Right ventricle myocardium superior (tissue), 1 donor: ENCODE data around the gene BANF2. TPM values are rescaled to one million over a fixed set of nuclear protein-coding genes. Genes with fewer than 3 reads are reported as not detected.
"Not testable (repeated sequence)": the region's sequence is repeated elsewhere in the genome, so short reads cannot be mapped to it uniquely, and the experiment has no call there.

Experiments
- ATAC-seq: fragments of 200-7000 bp; cut with Tn5 transposase; one replicate; pipeline ENCODE4 v1.9.1; 2020; ENCODE audit warnings: mild to moderate bottlenecking; ENCODE audit not compliant: poor library complexity
- DNase-seq: peaks from one replicate; pipeline ENCODE4 v3.0.0-alpha.2; 2020
- intact Hi-C: fragments of 100-400 bp; cut with DNase I; formaldehyde crosslinking; loops from one replicate; pipeline ENCODE4 v1.11.2; 2022
- long read RNA-seq: library from polyadenylated mRNA; unstranded; transcript quantifications from one replicate; pipeline ENCODE4 v2.0.0, GENCODE V29; 2021
- total RNA-seq: library from RNA; stranded (reverse); fragmentation: NEBNext Ultra II Directional; extraction: Animal tissue kit (Norgen Biotek cat#: 25700); gene quantifications from one replicate; pipeline ENCODE4 v1.2.1, GENCODE V29; 2021
- donor health status: DM: no; HTN: yes; CAD: no; lungs with severe emphysema.

Gene BANF2
- total RNA-seq = not detected
- long read RNA-seq = 0 reads

DNA sequence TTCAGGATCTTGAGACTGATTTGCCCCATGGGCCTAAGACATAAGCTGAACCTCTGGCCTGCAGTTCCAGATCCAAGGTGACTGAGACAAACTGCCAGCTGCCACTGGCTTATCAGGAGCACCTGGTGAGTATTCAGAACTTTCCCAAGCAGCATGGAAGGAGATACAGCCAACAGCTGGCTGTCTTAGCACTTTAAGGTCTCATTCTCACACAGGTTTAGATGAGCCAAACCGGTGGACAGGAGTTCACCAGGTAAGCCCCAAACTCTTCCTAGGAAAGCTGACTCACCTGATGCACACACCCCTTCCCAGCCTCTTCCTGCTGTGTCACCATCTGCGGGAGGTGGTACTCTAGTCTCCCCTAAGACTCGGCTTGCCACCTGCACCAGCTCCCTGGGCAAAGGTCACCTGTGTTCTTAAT, at the start of gene BANF2:
Gene BANF2, plus strand, starts transcription at position 36 of the 421 bp plus-strand sequence. CDS start 25,060 bp downstream, outside the sequence.
- intact Hi-C loops = no loop called here

DNA sequence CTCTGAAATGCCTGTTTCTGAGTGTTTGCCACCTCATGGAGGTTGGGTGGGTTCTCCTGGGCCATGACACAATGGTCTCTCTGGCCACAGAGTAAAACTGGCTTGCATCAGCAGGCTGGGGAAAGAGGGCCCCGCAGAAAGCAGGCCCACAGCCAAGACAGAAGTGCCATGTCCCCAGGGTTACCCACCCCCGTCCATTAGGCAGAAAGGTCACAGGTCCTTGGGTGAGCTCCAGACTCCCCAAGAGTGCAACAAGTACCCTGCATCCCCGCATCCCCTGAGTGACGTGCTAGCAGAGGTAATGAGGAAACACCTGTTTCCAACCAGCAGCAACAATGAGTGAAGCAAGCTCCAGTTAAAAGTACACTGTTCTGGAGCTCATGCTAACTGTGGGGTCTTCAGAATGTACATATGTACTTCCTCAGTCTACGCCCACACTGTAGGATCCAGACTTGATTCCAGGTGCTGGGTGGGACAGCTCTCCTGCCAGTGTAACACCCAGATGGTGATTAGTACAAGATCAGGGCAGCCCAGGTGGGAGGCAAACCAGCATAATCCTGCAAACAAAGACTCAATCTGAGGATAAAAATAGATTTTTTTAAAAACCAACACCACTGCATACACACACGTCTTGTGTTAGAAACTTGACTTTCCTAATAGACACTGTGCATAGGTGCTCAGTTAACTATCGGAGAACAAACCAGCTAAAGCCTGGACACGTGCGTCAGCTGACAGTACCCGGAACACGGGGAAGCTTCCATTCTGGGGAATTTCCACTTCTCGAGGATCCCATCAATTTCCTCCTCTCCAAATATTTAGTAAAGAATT, 49.3 kb upstream of the BANF2 start:
- intact Hi-C loops = no loop called here
- ATAC-seq (no peak), DNase-seq (no peak)

More for the DNA sequence above, at the start of gene BANF2:
- DNase-seq (no peak), ATAC-seq (no peak)

DNA sequence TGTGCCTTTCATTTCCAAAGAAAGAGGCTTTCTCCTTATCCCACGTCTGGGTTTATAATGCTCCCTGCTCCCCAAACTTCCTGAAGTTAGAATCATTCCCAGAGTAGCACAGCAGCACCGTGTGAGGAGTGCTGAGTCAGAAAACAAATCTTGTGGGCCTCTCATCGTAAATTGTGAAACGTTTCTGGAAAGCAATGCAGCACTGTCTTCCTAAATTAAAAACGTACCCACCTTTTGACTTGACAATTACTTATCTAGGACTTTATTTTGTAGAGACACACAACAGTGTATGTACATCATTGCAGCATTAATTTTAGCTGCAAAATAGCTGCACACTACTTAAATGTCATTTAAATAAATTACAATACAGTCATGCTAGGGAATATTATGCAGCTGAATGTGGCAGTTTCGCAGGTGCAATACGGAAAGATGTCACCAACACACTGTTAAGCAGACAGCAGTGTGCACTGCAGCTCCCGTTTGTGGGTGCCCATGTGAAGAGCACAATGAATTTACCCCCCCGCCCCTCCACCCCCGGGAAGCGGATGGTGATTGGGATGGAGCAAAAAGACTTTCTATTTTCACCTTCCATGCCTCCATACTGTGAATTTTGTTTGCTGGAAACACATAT, 48.5 kb upstream of the BANF2 start:
- ATAC-seq (no peak), DNase-seq (no peak)
- intact Hi-C loops = no loop called here

DNA sequence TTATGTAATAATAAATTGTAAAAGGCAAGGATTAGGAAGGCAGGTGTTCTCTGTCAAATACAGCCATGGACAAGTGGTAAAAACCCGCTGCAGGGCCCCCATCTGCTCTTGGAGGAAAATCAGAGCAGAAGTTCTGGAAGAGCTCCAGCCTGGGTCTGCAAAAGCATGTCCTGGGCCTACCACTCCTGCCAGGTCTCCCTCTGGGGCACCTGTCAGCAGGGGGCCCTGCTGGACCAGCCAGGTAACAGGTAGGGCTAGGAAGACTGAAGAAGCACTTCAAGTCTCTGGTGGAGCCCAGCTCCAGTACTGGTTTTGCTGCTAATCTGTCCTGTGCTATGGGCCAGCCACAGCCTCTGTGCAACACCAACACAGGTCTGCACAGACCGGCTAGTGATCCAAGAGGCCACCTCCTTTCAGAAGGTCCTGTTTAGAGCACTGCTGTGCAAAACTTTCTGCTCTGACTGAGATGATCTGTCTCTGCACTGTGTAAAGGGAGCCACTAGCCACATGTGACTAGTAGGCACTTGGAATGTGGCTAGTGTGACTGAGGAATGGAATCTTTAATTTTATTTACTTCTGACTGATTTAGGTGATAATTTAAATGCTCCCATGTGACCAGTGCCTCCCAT, 47.9 kb upstream of the BANF2 start:
- ATAC-seq (no peak), DNase-seq (no peak)
- intact Hi-C loops = no loop called here

DNA sequence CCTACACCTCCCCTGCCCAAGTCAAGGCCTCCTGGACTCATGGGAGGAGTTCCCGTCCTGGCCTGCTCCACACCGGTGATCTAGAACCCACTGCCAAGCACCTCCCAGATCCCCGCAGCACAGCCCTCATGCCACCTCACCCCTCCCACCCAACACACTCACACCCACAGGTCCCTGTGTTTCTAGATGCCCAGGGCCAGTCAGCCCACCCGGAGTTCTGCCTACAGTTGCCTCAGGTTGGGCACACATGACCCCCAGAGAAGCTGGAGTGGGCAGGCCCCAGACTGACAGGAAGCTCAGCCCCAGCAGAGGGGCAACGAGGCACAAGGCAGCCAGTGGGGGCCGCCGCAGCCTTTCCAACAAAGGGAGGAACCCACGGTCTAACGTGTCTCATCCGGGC, 47.4 kb upstream of the BANF2 start:
- ATAC-seq (no peak), DNase-seq (no peak)
- intact Hi-C loops = no loop called here

DNA sequence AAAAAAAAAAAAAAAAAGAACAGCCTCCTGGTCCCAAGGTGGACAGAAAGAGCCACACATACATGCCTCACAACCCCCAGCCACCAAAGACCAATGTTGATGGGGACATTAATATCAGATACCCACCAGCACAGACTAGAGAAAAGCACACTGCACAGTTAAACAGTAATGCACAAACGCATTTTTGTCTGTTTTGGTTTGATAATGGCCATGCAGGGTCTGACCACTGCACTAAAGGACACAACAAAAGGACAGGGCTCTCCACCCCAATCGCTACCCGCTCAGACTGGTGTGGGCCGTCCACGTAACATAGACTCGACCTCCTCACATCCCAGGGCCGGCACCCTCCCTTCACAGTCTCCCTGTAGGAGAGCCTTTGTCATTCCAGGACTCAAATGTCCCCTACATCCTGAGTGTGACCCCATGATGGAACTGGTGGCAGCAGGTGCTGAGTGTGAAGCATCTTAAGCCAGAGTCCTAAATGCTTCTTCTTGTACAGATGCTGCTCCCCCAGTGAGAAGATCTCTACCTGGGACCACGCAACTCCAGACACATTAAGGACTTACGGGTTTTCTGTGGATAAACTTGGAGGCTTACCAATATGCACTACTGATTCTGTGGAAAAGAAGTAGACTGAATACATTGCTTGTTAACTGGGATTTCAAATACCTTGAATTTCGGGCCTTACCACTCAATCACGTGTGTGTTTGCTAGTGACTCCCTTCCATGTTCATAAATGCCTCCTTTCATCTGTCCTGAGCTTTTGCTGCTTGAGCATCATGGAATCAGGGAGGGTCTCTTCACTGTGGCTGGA, 45.7 kb upstream of the BANF2 start:
- no peak for ATAC-seq
- intact Hi-C loops = no loop called here
- no peak for DNase-seq

DNA sequence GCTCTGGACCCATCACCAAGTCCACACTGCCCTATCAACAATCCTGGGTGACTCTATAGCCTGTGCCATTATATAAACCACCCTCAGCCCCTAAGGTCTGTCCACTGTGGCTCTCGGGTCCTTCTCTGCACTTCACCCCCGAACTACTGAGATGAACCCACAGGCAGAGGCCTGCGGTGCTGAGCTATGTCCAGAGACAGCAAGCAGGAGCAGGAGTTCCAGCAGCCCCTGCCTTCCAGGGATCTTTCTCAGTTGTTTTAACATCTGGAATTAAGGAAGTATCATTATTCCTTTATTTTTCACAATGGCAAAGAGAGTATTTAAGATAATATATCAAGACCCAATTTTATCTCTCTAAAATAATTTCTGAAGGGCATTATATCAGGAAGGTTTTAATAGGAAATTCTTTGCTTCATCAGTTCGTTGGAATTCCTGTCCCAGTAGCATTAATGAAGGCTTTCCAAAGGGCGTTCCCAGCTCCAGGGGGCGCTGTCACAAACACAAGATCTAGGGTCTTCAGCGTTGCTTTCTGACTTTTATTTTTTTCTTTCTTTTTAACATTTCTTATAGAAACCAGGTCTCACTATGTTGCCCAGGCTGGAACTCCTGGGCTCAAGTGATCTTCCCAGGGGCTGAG, 45.0 kb upstream of the BANF2 start:
- intact Hi-C loops = no loop called here
- ATAC-seq (no peak), DNase-seq (peak; percentile 67)

DNA sequence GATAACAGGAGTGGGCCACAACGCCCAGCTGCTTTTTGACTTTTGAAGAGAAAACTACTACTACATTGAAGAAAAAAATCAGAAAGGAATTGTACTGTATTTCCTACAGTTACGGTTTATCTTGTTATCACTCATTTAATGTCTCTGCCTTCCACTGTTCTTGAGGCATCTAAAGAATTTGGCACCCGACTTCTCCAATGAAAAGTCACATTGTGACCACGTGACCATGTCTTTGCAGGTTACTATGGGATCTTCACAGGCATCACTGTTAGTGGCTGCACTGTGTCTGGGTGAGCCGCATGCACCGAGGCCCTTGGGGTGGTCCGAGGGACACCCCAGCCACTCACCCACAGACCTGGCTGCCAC, 44.5 kb upstream of the BANF2 start:
- DNase-seq (no peak), ATAC-seq (no peak)
- intact Hi-C loops = no loop called here

DNA sequence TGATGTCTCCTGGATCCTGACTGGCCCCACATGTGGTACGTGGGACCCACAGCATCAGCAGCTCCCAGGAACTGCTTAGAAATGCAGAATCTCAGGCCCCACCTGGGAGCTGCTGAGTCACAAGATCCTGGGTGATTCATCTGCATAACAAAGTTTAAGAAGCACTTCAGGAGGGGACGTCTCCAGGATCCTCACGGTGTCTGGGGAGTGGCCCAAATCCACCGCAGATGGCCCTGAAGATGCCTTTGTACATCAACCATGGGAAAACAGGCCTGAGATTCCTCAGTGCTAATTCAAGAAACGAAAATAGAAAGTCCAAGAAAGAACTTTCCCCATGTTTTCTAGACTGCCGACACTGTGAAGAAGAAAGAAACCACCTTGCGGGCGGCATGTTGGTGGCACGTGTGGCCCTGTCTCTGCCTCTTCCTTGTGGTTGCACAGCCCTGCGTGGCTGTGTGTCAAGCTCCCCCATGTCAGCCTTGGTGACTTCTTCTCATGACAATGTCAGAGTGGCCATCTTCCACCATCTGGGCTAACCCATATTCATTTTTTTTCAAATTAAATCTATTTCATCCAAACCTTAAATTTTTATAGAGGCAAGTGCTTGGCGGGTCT, 43.8 kb upstream of the BANF2 start:
- intact Hi-C loops = no loop called here
- no peak for ATAC-seq
- no peak for DNase-seq

DNA sequence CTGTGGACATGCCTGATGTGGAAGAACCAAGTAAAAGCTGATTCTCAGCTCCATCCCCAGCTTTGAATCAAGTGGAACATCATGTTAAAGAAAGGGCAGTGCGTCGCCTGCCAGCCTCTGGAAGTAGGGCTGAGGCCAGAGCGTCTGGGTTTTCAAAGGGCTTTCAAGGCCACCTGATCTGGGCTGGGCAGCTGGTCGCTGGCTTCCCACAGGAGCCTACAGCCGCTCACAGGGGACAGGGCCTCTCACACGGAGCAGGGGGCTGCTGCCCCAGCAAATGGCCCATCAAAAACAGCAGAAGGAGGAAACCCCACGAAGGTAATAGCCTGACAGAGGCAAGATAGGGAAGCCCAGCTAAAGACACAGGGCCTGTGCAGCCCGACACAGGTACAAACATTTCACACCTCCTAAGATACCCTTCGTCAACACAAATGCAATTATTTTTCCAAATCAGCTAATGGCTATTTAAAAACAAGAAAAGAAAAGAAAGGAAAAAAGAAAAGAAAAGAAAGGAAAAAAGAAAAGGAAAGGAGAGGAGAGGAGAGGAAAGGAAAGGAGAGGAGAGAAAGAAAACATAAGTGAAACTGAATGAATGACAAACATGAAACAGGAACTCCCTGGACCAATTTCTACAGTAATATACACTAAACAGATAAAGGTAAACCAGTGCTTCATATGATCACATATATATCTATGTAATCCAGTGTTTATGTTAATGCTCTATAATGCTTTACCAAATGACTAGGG, 42.5 kb upstream of the BANF2 start:
- ATAC-seq (no peak), DNase-seq (no peak)
- intact Hi-C loops = no loop called here

DNA sequence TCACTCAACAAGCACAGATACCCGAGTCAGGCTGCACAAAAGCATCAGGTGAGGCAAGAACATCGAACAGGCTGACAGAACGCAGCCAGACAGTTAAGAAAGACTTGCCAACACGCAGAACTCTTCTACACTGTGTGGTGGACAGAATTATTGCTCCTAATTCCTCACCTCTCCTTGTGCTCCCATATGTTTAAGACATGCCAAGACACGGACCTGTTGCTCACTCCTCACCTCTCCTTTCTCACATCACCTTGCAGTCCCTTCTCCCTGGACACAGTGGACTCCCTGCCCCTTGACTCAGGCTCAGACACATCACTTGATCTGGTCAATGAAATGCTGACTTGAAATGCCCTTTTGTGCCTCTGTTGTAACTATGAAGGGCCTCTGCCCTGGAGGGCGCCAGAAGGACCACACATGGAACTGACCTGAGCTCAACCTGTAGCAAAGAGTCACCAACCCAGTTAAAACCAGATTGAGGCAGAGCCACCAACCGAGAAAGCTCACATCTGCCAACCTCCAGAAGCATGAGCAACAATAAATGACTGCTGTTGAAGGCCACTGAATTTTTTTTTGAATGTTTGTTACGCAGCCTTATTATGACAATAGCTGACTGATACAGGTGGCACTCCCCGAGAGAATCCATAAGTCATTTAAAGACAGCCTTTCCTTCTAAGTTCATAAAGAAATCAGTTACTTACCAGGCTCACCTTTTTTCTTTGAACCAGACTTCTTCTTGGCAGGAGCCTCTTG, 41.7 kb upstream of the BANF2 start:
- ATAC-seq (no peak), DNase-seq (no peak)
- intact Hi-C loops = no loop called here

DNA sequence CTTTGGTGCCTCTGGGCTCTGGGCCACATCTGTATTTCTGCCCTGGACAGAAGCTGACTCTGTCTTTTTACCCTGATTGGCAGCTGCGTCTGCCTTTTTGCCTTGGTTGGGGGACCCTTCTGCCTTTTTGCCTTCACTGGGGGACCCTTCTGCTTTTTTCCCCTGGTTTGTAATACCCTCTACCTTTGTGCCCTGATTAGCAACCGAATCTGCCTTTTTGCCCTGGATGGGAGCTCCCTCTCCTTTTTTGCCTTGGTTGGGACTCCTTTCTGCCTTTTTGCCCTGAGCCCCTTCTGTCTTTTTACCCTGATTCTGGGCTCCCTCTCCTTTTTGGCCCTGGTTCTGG, 41.1 kb upstream of the BANF2 start:
- intact Hi-C loops = no loop called here
- no peak for DNase-seq
- ATAC-seq = no peak

DNA sequence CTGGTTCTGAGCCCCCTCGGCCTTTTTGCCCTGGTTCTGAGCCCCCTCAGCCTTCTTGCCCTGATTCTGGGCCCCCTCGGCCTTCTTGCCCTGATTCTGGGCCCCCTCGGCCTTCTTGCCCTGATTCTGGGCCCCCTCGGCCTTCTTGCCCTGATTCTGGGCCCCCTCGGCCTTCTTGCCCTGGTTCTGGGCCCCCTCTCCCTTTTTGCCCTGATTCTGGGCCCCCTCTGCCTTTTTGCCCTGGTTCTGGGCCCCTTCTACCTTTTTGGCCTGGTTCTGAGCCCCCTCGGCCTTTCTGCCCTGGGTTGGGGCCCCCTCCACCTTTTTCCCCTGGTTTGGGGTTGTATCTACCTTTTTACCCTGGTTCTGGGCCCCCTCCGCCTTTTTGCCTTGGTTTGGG, 40.4 kb upstream of the BANF2 start:
- intact Hi-C loops, ATAC-seq, DNase-seq: not testable (repeated sequence)

DNA sequence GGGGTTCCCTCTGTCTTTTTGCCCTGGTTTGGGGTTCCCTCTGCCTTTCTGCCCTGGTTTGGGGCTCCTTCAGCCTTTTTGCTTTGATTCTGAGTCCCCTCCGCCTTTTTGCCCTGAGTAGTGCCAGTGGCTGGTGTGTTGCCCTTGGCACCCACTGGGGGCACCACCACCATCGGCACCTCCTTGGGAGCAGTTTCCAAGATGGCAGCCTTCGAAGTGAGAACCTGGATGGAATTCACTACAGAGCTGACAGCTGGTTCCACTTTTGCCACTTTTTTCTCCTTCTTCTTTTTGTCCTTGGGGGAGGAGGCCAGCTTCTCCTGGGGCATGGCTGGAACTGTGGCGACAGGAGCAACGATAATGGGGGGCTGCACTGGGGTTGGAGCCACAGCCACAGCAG, 40.0 kb upstream of the BANF2 start:
- DNase-seq = no peak
- ATAC-seq = no peak
- intact Hi-C loops = no loop called here

DNA sequence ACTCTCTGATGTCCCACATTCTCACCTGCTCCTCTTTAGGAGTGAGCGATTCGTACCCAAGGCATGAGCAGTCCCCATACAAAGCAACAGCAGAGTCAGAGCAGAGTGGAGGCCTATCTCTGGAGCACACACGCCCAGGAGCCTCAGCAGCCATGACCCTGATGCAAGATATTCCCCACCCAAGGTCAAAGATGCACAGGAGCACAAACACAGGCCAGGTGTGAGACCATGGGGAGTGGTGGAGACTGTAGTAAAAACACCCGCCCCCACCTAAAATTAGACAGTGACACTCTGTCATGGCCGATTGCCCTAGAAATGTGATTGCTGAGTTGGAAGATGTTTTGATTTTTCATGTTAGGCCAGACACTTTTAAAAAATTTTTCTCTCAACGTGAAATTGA, 39.1 kb upstream of the BANF2 start:
- ATAC-seq (no peak), DNase-seq (no peak)
- intact Hi-C loops = no loop called here

DNA sequence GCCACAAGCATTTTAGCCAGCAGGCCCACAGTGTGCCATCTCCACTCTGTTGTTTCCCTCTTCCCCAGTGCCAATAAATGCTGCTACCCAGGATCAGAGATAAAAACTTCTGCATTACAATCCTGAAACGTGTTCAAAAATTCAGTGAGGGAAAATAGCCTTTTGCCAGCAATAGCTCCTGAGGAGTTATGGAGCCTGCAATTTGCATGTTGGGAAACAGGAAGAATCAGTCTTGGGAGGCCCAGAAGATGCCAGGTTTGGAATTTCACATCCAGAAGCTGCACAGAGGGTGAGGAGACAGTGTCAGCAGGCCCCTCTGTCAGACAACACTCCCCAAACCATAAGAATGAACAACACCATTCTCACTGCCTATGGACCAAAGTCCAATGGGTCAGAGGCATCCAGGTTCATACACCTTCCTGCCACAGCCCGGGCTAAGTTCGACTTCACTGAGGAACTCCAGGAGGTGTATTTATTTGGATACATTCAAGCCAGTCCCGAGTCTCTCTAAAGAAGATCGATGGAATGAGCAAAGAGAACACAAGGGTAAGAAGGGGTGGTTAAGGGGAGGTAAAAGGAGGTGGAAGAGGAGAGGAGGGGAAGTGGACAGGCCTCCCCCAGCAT, 38.5 kb upstream of the BANF2 start:
- intact Hi-C loops = no loop called here
- DNase-seq (no peak), ATAC-seq (peak; percentile 34)
